OCI-LY7 (cell line): Measurements from ENCODE around the gene CYP24A1.

ENCODE experiments used
- CTCF ChIP-seq: fragments of 200-600 bp; sonication (generic); conservative IDR thresholded peaks from 2 replicates; pipeline ENCODE4 v1.5.1; 2014; ENCODE audit warnings: mild to moderate bottlenecking, antibody characterized with exemption, low read length, moderate library complexity, mixed read lengths
- EZH2phosphoT487 ChIP-seq: fragments of 200-600 bp; sonication (generic); IDR thresholded peaks from 2 replicates; pipeline ENCODE4 v1.6.1; 2018; ENCODE audit warnings: low read depth, borderline replicate concordance, mild to moderate bottlenecking, mixed run types, antibody characterized with exemption, low read length, moderate library complexity, mixed read lengths

- no peak for TF ChIP-seq CTCF
- no peak for TF ChIP-seq EZH2phosphoT487
Observed at GRCh38 chr20:54174457-54175175, 830 bp upstream of the CYP24A1 start.
